ENCODE data around the gene TBC1D23.

TBC1D23 gene

DNA sequence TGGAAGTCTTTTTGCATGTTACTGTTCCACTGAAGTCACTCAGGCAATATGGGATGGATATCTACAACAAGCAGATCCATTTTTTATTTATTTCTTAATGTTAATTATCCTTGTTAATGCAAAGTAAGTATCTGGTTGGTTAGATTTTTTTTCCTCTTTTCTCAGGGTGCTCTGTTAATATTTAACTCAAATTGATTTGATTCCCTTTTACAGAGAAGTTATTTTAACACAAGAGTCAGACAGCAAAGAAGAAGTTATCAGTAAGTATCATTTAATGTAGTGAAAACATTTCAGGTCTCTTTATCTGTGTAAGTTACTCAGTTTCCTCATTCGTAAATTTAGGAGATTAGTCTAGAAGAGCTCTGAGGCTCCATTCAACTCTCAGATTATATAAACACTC lies 34.3 kb downstream of the TBC1D23 start:
- TF ChIP-seq CTCF (IDR thresholded peaks at IDR 0.05; ENCODE audit: low read length, missing control alignments) = no peak
- DNase-seq (ENCODE audit: low read depth) = no peak
- H3K4me3 ChIP-seq (replicated peaks; ENCODE audit: low read depth, low read length) = no peak overlapping the region

DNA sequence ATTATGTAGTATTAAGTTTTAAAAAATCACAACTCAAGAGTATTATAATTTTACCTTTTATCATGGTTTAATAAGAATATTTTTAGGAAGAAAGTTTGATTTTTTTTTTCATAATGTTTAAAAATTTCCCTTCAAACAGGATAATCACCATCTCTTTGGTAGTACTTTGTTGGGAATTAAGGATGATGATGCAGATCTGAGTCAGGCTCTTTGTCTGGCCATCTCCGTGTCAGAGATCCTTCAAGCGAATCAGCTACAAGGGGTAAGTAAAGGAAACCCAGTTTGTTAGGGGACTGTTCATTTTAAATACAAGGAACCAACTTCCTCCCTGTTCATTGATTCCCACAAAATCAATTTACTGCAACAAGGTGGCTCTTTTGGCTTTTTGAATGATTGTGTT lies 37.0 kb downstream of the TBC1D23 start:
- H3K4me3 ChIP-seq (replicated peaks; ENCODE audit: low read depth, low read length) = no peak overlapping the region
- no peak for TF ChIP-seq CTCF (IDR thresholded peaks at IDR 0.05; ENCODE audit: low read length, missing control alignments)
- DNase-seq (ENCODE audit: low read depth) = peak; percentile 18

DNA sequence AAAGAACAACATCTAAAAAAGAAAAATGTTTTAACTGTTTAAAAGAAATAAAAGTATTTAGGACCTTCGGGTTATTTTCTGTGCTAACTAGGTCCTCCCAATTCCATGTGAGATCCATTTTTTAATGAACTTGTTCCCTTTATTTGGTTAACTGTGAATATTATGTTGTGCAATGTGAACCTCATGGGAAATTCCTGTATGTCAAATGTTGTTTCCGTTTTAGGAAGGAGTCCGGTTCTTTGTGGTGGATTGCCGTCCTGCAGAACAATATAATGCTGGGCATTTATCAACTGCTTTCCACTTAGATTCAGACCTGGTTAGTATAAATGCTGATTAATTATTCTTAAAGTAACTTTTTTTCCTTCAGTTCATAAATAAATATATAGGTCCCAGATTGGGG lies 38.2 kb downstream of the TBC1D23 start:
- peak; percentile 44 for DNase-seq (ENCODE audit: low read depth)
- TF ChIP-seq CTCF (IDR thresholded peaks at IDR 0.05; ENCODE audit: low read length, missing control alignments) = no peak
- H3K4me3 ChIP-seq (replicated peaks; ENCODE audit: low read depth, low read length) = no peak overlapping the region

DNA sequence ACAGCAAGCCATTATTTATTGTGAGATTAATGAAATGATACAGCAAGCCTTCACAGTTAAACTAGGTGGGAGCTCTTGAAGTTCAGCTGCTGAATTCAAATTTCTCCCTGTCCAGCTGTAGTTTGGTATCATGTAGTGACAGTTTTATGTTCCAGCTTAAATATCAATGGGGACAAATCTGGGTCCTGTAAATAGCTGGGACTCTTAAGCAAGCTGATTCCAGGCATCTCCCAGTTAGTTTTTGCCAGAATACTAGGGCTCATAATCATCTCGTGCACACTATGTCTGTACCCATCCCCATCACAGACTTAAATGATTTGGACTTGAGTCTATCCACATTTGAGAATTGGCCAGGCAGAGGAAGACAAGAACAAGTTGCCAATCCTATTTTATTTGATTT lies 45.9 kb downstream of the TBC1D23 start:
- TF ChIP-seq CTCF (IDR thresholded peaks at IDR 0.05; ENCODE audit: low read length, missing control alignments) = no peak
- no peak overlapping the region for H3K4me3 ChIP-seq (replicated peaks; ENCODE audit: low read depth, low read length)
- no peak for DNase-seq (ENCODE audit: low read depth)

GRCh38 chr3:100310355-100310965 lies 49.7 kb downstream of the TBC1D23 start:
- TF ChIP-seq CTCF (IDR thresholded peaks at IDR 0.05; ENCODE audit: low read length, missing control alignments) = no peak
- no peak for DNase-seq (ENCODE audit: low read depth)
- no peak overlapping the region for H3K4me3 ChIP-seq (replicated peaks; ENCODE audit: low read depth, low read length)

DNA sequence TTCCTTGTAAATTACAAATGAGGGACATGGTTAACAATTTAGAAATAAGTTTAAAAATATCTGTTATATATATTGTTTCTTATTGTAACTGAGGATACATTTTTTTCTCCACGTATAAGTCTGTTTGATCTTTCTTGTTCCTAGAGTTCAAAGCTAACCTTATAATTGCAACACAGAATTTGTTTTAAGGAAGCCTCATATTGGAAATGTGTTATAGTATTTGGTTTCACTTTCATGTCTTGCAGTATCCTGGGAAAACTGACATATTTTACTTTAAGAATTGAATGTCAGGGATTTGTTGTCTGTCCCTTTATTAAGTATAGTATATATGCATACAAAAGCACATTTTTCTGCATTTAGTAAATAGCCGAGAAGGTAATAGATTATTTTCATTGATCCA lies 50.2 kb downstream of the TBC1D23 start:
- no peak for DNase-seq (ENCODE audit: low read depth)
- TF ChIP-seq CTCF (IDR thresholded peaks at IDR 0.05; ENCODE audit: low read length, missing control alignments) = no peak
- no peak overlapping the region for H3K4me3 ChIP-seq (replicated peaks; ENCODE audit: low read depth, low read length)

DNA sequence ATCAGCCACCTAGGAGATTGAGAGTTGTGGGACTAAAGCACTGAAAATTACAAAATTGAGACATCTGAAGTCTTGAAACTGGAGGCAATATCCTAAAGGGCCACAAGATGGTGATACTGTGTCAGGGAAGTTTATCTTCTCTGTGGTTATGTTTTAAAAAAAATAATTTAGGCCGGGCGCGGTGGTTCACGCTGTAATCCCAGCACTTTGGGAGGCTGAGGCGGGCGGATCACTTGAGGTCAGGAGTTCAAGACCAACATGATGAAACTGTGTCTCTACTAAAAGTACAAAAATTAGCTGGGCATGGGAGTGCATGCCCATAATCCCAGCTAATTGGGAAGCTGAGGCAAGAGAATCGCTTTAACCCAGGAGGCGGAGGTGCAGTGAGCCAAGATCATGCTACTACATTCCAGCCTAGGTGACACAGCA lies 55.9 kb downstream of the TBC1D23 start:
- no peak overlapping the region for H3K4me3 ChIP-seq (replicated peaks; ENCODE audit: low read depth, low read length)
- peak; percentile 71 for TF ChIP-seq CTCF (IDR thresholded peaks at IDR 0.05; ENCODE audit: low read length, missing control alignments)
- DNase-seq (ENCODE audit: low read depth) = peak; percentile 81

Measured in fibroblast of pulmonary artery (primary cell).